PC-9 (cell line): ENCODE data around the gene RNF6.

ENCODE experiments used
- CTCF ChIP-seq: fragments of 200-600 bp; sonication (generic); conservative IDR thresholded peaks from 2 replicates; pipeline ENCODE4 v1.6.1; 2017; ENCODE audit warnings: mixed run types, antibody characterized with exemption, mild to moderate bottlenecking, moderate library complexity
- EZH2 ChIP-seq: fragments of 200-600 bp; sonication (generic); IDR thresholded peaks from 2 replicates; pipeline ENCODE4 v1.8.0; 2017; ENCODE audit warnings: antibody characterized with exemption, low read depth

- TF ChIP-seq CTCF = no peak
- TF ChIP-seq EZH2 = no peak
These were observed 48.6 kb upstream of the RNF6 start for GRCh38 chr13:26270707-26271106.
